ENCODE results near the gene DIPK1A. TPM values are rescaled to one million over a fixed set of nuclear protein-coding genes. Genes with fewer than 3 reads are reported as not detected.

Gene DIPK1A
- total RNA-seq, 2 experiments from 2014 or later = 13.1 to 14.4 TPM

Other genes with a start within 250 kb of the DIPK1A start
- under 1 TPM; 0.13 to 0.21 TPM for gene EVI5, start 176.4 kb downstream of the DIPK1A start, total RNA-seq
- 100 to 1,000 TPM; 816 to 821 TPM for gene RPL5, start 129.4 kb downstream of the DIPK1A start, total RNA-seq
- gene MTF2, start 117.8 kb upstream of the DIPK1A start, total RNA-seq = 10 to 100 TPM; 56.4 to 63.2 TPM
- 10 to 100 TPM; 46.6 to 49.4 TPM for gene TMED5, start 219.0 kb upstream of the DIPK1A start, total RNA-seq
- gene CCDC18, start 219.3 kb upstream of the DIPK1A start, total RNA-seq = 10 to 100 TPM; 33.1 to 36.3 TPM

Data from activated CD8-positive, alpha-beta T cell treated with anti-CD3 and anti-CD28 coated beads, Interleukin-2, amount 10 ng/mL, durations not matched to agents 7 days and 5 days (primary cell).